ENCODE results near the gene MAST4.

The MAST4 gene

GRCh38 chr5:66927140-66927539, 330.9 kb downstream of the MAST4 start:
- H3K27me3 ChIP-seq (ENCODE audit: control insufficient read depth in 5 of 5, insufficient read depth in 4 of 5, low read length in 5 of 5): no peaks in the 10 kb centered on the region
- no peak overlapping the region for H3K4me3 ChIP-seq (ENCODE audit: low read depth in 1 of 5, low read length in 5 of 5)
- no peak overlapping the region for H3K27ac ChIP-seq (ENCODE audit: low read depth, low read length)
- no peaks in the 10 kb centered on the region for H3K36me3 ChIP-seq (ENCODE audit: control insufficient read depth in 5 of 5, insufficient read depth in 5 of 5, low read length in 5 of 5)
- H3K9ac ChIP-seq (ENCODE audit: low read length in 5 of 5): no peak overlapping the region
- H3K9me3 ChIP-seq (ENCODE audit: control insufficient read depth in 5 of 5, low read length in 5 of 5): no peaks in the 10 kb centered on the region
- no peaks in the 10 kb centered on the region for H3K4me1 ChIP-seq (ENCODE audit: control insufficient read depth in 5 of 5, insufficient read depth in 5 of 5, low read length in 5 of 5)

GRCh38 chr5:66929281-66929680, 333.1 kb downstream of the MAST4 start:
- no peaks in the 10 kb centered on the region for H3K36me3 ChIP-seq (ENCODE audit: control insufficient read depth in 5 of 5, insufficient read depth in 5 of 5, low read length in 5 of 5)
- no peaks in the 10 kb centered on the region for H3K4me1 ChIP-seq (ENCODE audit: control insufficient read depth in 5 of 5, insufficient read depth in 5 of 5, low read length in 5 of 5)
- H3K27ac ChIP-seq (ENCODE audit: low read depth, low read length): no peak overlapping the region
- no peak overlapping the region for H3K4me3 ChIP-seq (ENCODE audit: low read depth in 1 of 5, low read length in 5 of 5)
- no peaks in the 10 kb centered on the region for H3K27me3 ChIP-seq (ENCODE audit: control insufficient read depth in 5 of 5, insufficient read depth in 4 of 5, low read length in 5 of 5)
- H3K9ac ChIP-seq (ENCODE audit: low read length in 5 of 5): no peak overlapping the region
- no peaks in the 10 kb centered on the region for H3K9me3 ChIP-seq (ENCODE audit: control insufficient read depth in 5 of 5, low read length in 5 of 5)

- H3K27me3 ChIP-seq (ENCODE audit: control insufficient read depth in 5 of 5, insufficient read depth in 4 of 5, low read length in 5 of 5): no peaks in the 10 kb centered on the region
- no peak overlapping the region for H3K9ac ChIP-seq (ENCODE audit: low read length in 5 of 5)
- H3K4me3 ChIP-seq (ENCODE audit: low read depth in 1 of 5, low read length in 5 of 5): no peak overlapping the region
- H3K9me3 ChIP-seq (ENCODE audit: control insufficient read depth in 5 of 5, low read length in 5 of 5): no peaks in the 10 kb centered on the region
- no peaks in the 10 kb centered on the region for H3K4me1 ChIP-seq (ENCODE audit: control insufficient read depth in 5 of 5, insufficient read depth in 5 of 5, low read length in 5 of 5)
- no peak overlapping the region for H3K27ac ChIP-seq (ENCODE audit: low read depth, low read length)
- H3K36me3 ChIP-seq (ENCODE audit: control insufficient read depth in 5 of 5, insufficient read depth in 5 of 5, low read length in 5 of 5): no peaks in the 10 kb centered on the region
Measured at GRCh38 chr5:66929995-66930394, 333.8 kb downstream of the MAST4 start.

GRCh38 chr5:66931651-66932050, 335.5 kb downstream of the MAST4 start:
- H3K4me3 ChIP-seq (ENCODE audit: low read depth in 1 of 5, low read length in 5 of 5): no peak overlapping the region
- H3K9me3 ChIP-seq (ENCODE audit: control insufficient read depth in 5 of 5, low read length in 5 of 5): no peaks in the 10 kb centered on the region
- no peak overlapping the region for H3K27ac ChIP-seq (ENCODE audit: low read depth, low read length)
- H3K36me3 ChIP-seq (ENCODE audit: control insufficient read depth in 5 of 5, insufficient read depth in 5 of 5, low read length in 5 of 5): no peaks in the 10 kb centered on the region
- no peaks in the 10 kb centered on the region for H3K4me1 ChIP-seq (ENCODE audit: control insufficient read depth in 5 of 5, insufficient read depth in 5 of 5, low read length in 5 of 5)
- no peaks in the 10 kb centered on the region for H3K27me3 ChIP-seq (ENCODE audit: control insufficient read depth in 5 of 5, insufficient read depth in 4 of 5, low read length in 5 of 5)
- H3K9ac ChIP-seq (ENCODE audit: low read length in 5 of 5): no peak overlapping the region

- no peaks in the 10 kb centered on the region for H3K9me3 ChIP-seq (ENCODE audit: control insufficient read depth in 5 of 5, low read length in 5 of 5)
- no peak overlapping the region for H3K4me3 ChIP-seq (ENCODE audit: low read depth in 1 of 5, low read length in 5 of 5)
- no peaks in the 10 kb centered on the region for H3K36me3 ChIP-seq (ENCODE audit: control insufficient read depth in 5 of 5, insufficient read depth in 5 of 5, low read length in 5 of 5)
- no peak overlapping the region for H3K9ac ChIP-seq (ENCODE audit: low read length in 5 of 5)
- H3K4me1 ChIP-seq (ENCODE audit: control insufficient read depth in 5 of 5, insufficient read depth in 5 of 5, low read length in 5 of 5): no peaks in the 10 kb centered on the region
- H3K27me3 ChIP-seq (ENCODE audit: control insufficient read depth in 5 of 5, insufficient read depth in 4 of 5, low read length in 5 of 5): no peaks in the 10 kb centered on the region
- no peak overlapping the region for H3K27ac ChIP-seq (ENCODE audit: low read depth, low read length)
Measured at GRCh38 chr5:66932457-66932856, 336.3 kb downstream of the MAST4 start.

GRCh38 chr5:66933066-66933465, 336.9 kb downstream of the MAST4 start:
- Histone ChIP-seq H3K27ac (ENCODE audit: low read depth, low read length) (no peak overlapping the region), H3K4me1 (ENCODE audit: control insufficient read depth in 5 of 5, insufficient read depth in 5 of 5, low read length in 5 of 5) (no peaks in the 10 kb centered on the region)

GRCh38 chr5:66939094-66939493, 342.9 kb downstream of the MAST4 start:
- H3K36me3 ChIP-seq (ENCODE audit: control insufficient read depth in 5 of 5, insufficient read depth in 5 of 5, low read length in 5 of 5): peaks cover 0 to 4% (median 0%) of the 10 kb centered on the region in 5 donors
- H3K9ac ChIP-seq (ENCODE audit: low read length in 5 of 5): no peak overlapping the region
- H3K9me3 ChIP-seq (ENCODE audit: control insufficient read depth in 5 of 5, low read length in 5 of 5): peaks cover 0 to 6% (median 2%) of the 10 kb centered on the region in 5 donors

More at GRCh38 chr5:66933066-66933465, 336.9 kb downstream of the MAST4 start:
- Histone ChIP-seq H3K36me3 (ENCODE audit: control insufficient read depth in 5 of 5, insufficient read depth in 5 of 5, low read length in 5 of 5) (no peaks in the 10 kb centered on the region), H3K4me3 (ENCODE audit: low read depth in 1 of 5, low read length in 5 of 5) (no peak overlapping the region), H3K9ac (ENCODE audit: low read length in 5 of 5) (no peak overlapping the region), H3K27me3 (ENCODE audit: control insufficient read depth in 5 of 5, insufficient read depth in 4 of 5, low read length in 5 of 5) (no peaks in the 10 kb centered on the region), H3K9me3 (ENCODE audit: control insufficient read depth in 5 of 5, low read length in 5 of 5) (no peaks in the 10 kb centered on the region)

GRCh38 chr5:66945389-66946349, 349.5 kb downstream of the MAST4 start:
- no peaks in the 10 kb centered on the region for H3K36me3 ChIP-seq (ENCODE audit: control insufficient read depth in 5 of 5, insufficient read depth in 5 of 5, low read length in 5 of 5)
- H3K4me3 ChIP-seq (ENCODE audit: low read depth in 1 of 5, low read length in 5 of 5): no peak overlapping the region
- H3K4me1 ChIP-seq (ENCODE audit: control insufficient read depth in 5 of 5, insufficient read depth in 5 of 5, low read length in 5 of 5): peaks cover 0 to 3% (median 0%) of the 10 kb centered on the region in 5 donors
- H3K9me3 ChIP-seq (ENCODE audit: control insufficient read depth in 5 of 5, low read length in 5 of 5): peaks cover 0 to 2% (median 0%) of the 10 kb centered on the region in 5 donors
- H3K9ac ChIP-seq (ENCODE audit: low read length in 5 of 5): peak overlapping the region in 1 of 5 donors; percentile 69
- H3K27ac ChIP-seq (ENCODE audit: low read depth, low read length): no peak overlapping the region
- H3K27me3 ChIP-seq (ENCODE audit: control insufficient read depth in 5 of 5, insufficient read depth in 4 of 5, low read length in 5 of 5): peaks cover 0 to 2% (median 0%) of the 10 kb centered on the region in 5 donors

More at GRCh38 chr5:66939094-66939493, 342.9 kb downstream of the MAST4 start:
- Histone ChIP-seq H3K27me3 (ENCODE audit: control insufficient read depth in 5 of 5, insufficient read depth in 4 of 5, low read length in 5 of 5) (no peaks in the 10 kb centered on the region), H3K4me3 (ENCODE audit: low read depth in 1 of 5, low read length in 5 of 5) (no peak overlapping the region), H3K4me1 (ENCODE audit: control insufficient read depth in 5 of 5, insufficient read depth in 5 of 5, low read length in 5 of 5) (no peaks in the 10 kb centered on the region), H3K27ac (ENCODE audit: low read depth, low read length) (no peak overlapping the region)

- H3K9me3 ChIP-seq (ENCODE audit: control insufficient read depth in 5 of 5, low read length in 5 of 5): no peaks in the 10 kb centered on the region
- H3K9ac ChIP-seq (ENCODE audit: low read length in 5 of 5): no peak overlapping the region
- peaks cover 0 to 2% (median 0%) of the 10 kb centered on the region in 5 donors for H3K27me3 ChIP-seq (ENCODE audit: control insufficient read depth in 5 of 5, insufficient read depth in 4 of 5, low read length in 5 of 5)
- peaks cover 0 to 3% (median 0%) of the 10 kb centered on the region in 5 donors for H3K4me1 ChIP-seq (ENCODE audit: control insufficient read depth in 5 of 5, insufficient read depth in 5 of 5, low read length in 5 of 5)
- no peak overlapping the region for H3K27ac ChIP-seq (ENCODE audit: low read depth, low read length)
- H3K4me3 ChIP-seq (ENCODE audit: low read depth in 1 of 5, low read length in 5 of 5): no peak overlapping the region
- peaks cover 0 to 3% (median 0%) of the 10 kb centered on the region in 5 donors for H3K36me3 ChIP-seq (ENCODE audit: control insufficient read depth in 5 of 5, insufficient read depth in 5 of 5, low read length in 5 of 5)
Measured at GRCh38 chr5:66947458-66947857, 351.3 kb downstream of the MAST4 start.

- Histone ChIP-seq H3K4me1 (ENCODE audit: control insufficient read depth in 5 of 5, insufficient read depth in 5 of 5, low read length in 5 of 5) (peaks cover 0 to 3% (median 0%) of the 10 kb centered on the region in 5 donors), H3K36me3 (ENCODE audit: control insufficient read depth in 5 of 5, insufficient read depth in 5 of 5, low read length in 5 of 5) (peaks cover 0 to 3% (median 0%) of the 10 kb centered on the region in 5 donors)
Measured at GRCh38 chr5:66949066-66949465, 352.9 kb downstream of the MAST4 start.

More at GRCh38 chr5:66949066-66949465, 352.9 kb downstream of the MAST4 start:
- peaks cover 0 to 2% (median 0%) of the 10 kb centered on the region in 5 donors for H3K27me3 ChIP-seq (ENCODE audit: control insufficient read depth in 5 of 5, insufficient read depth in 4 of 5, low read length in 5 of 5)
- no peaks in the 10 kb centered on the region for H3K9me3 ChIP-seq (ENCODE audit: control insufficient read depth in 5 of 5, low read length in 5 of 5)
- H3K9ac ChIP-seq (ENCODE audit: low read length in 5 of 5): no peak overlapping the region
- no peak overlapping the region for H3K27ac ChIP-seq (ENCODE audit: low read depth, low read length)
- no peak overlapping the region for H3K4me3 ChIP-seq (ENCODE audit: low read depth in 1 of 5, low read length in 5 of 5)
